Measurements from ENCODE around the gene MINK1.

DNA sequence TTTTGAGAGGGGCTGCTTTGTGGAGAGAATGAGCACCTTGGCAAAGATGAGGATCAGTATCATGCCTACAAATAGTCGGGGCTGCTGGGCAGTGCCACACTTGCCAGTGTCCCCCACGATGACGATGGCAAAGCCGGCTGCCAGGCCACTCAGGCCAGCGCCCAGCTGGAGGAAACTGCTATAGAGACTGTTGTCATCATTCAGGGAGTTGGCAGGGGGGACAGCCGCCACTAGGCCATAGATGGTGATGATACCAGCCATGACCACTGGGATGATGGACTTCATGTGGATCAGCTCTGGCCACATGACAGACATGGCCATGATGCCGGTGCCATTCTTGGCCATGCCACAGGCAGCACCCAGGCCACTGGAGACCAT is 23.8 kb downstream of the MINK1 start:
- TF ChIP-seq, protein P1, sequence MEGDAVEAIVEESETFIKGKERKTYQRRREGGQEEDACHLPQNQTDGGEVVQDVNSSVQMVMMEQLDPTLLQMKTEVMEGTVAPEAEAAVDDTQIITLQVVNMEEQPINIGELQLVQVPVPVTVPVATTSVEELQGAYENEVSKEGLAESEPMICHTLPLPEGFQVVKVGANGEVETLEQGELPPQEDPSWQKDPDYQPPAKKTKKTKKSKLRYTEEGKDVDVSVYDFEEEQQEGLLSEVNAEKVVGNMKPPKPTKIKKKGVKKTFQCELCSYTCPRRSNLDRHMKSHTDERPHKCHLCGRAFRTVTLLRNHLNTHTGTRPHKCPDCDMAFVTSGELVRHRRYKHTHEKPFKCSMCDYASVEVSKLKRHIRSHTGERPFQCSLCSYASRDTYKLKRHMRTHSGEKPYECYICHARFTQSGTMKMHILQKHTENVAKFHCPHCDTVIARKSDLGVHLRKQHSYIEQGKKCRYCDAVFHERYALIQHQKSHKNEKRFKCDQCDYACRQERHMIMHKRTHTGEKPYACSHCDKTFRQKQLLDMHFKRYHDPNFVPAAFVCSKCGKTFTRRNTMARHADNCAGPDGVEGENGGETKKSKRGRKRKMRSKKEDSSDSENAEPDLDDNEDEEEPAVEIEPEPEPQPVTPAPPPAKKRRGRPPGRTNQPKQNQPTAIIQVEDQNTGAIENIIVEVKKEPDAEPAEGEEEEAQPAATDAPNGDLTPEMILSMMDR (IDR thresholded peaks at IDR 0.05; ENCODE audit: insufficient read depth, low read depth, low read length) = no peak
- TF ChIP-seq EZH2 (IDR thresholded peaks at IDR 0.05; ENCODE audit: insufficient read depth, low read length) = no peak
